Tibial nerve (tissue), 4 donors: Measurements from ENCODE around the gene GAK. TPM values are rescaled to one million over a fixed set of nuclear protein-coding genes. Genes with fewer than 3 reads are reported as not detected.

Experiments used
- DNase-seq, 2 donors: peaks; one replicate each; pipeline ENCODE4 v3.0.0-alpha.2; 2019; ENCODE audit warnings: low spot score in 2 of 2
- H3K27ac ChIP-seq, 4 donors: fragments of 200-600 bp; sonication (generic) in 3 of 4; one replicate each; pipeline ENCODE4 v1.5.1; 2017 to 2019; ENCODE audit warnings: mild to moderate bottlenecking in 1 of 4
- H3K27me3 ChIP-seq, 2 donors: fragments of 200-600 bp; sonication (generic) in 1 of 2; one replicate each; pipeline versions ENCODE4 v1.5.1 to v1.6.0; 2017 to 2019
- H3K36me3 ChIP-seq, 3 donors: fragments of 200-600 bp; sonication (generic); one replicate each; pipeline ENCODE4 v1.5.1; 2018 to 2019
- H3K4me1 ChIP-seq, 4 donors: fragments of 200-600 bp; sonication (generic) in 3 of 4; one replicate each; pipeline ENCODE4 v1.5.1; 2017 to 2019
- H3K4me3 ChIP-seq, 4 donors: fragments of 200-600 bp; sonication (generic) in 3 of 4; one replicate each; pipeline ENCODE4 v1.5.1; 2017 to 2019; ENCODE audit warnings: mild to moderate bottlenecking in 1 of 4, moderate library complexity in 1 of 4
- H3K9me3 ChIP-seq, 4 donors: fragments of 200-600 bp; sonication (generic) in 3 of 4; one replicate each; pipeline ENCODE4 v1.5.1; 2017 to 2019
- EP300 ChIP-seq, 2 donors: sonication (generic); formaldehyde crosslinking; IDR thresholded peaks; one replicate each; pipeline ENCODE4 v1.6.1; 2017; ENCODE audit warnings: antibody characterized with exemption in 2 of 2, mild to moderate bottlenecking in 1 of 2
- POLR2A ChIP-seq, 2 donors: fragments of 450-650 bp; IDR thresholded peaks; one replicate each; pipeline ENCODE4 v1.6.1; 2017; ENCODE audit warnings: antibody characterized with exemption in 2 of 2, mild to moderate bottlenecking in 2 of 2, moderate library complexity in 2 of 2
- WGBS, 2 donors: methylation state at CpG; one replicate each; pipeline ENCODE4 v1.1.5; 2018; 5-methylcytosine and 5-hydroxymethylcytosine counted together
- total RNA-seq, 4 donors: library from RNA; depleted of rRNA; stranded (reverse); fragments of >200 nt; gene quantifications; one replicate each; pipeline ENCODE4 v1.1.0, GENCODE V29; 2016
- TF ChIP-seq, protein P1 (sequence below), 5 experiments: fragments of 200-600 bp in 3 of 5; fragments of 450-650 bp in 2 of 5; sonication (generic) in 3 of 5; IDR thresholded peaks; one replicate each; pipeline ENCODE4 v1.5.1; 2016 to 2019; ENCODE audit warnings: antibody characterized with exemption in 5 of 5, mild to moderate bottlenecking in 3 of 5, moderate library complexity in 2 of 5

Gene GAK
- total RNA-seq, 4 donors from 2014 or later: 92.3 to 177 (median 127) TPM

DNA sequence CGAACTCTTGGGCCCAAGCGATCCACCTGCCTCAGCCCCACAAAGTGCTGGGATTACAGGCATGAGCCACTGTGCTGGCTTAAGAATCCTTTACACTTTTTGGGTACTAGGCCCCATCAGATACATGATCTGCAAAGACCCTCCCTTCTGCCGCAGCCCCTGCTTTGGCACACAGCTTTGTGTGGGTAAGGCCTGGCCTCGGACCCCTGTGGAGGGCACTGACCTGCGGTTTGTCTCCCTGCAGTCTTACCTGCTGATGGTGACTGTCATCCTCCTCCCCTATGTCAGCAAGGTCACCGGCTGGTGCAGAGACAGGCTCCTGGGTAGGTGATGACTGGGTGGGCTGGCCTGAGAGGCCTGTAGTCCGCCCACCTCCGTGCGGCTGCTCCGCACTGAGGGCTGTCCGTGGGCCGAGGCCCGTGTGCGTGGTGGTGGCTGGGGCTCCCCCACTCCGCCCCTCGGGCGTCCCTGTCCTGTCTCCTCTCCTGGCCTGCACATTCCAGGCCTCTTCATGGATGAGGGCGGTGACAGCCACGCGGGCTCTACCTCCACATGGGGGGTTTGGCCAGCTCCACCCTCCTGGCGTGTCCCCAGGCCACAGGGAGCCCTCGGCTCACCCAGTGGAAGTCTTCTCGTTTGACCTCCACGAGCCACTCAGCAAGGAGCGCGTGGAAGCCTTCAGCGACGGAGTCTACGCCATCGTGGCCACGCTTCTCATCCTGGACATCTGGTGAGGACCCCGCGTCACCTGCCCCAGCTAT is 23.2 kb upstream of the GAK start:
- TF ChIP-seq POLR2A (IDR thresholded peaks at IDR 0.05): no peak
- Histone ChIP-seq H3K9me3 (no peaks in the 10 kb centered on the region), H3K4me1 (no peaks in the 10 kb centered on the region), H3K4me3 (no peak overlapping the region), H3K27me3 (no peaks in the 10 kb centered on the region), H3K36me3 (peaks cover 0 to 98% (median 0%) of the 10 kb centered on the region in 3 donors), H3K27ac (no peak overlapping the region)
- 89 to 100% methylated on average over 15 to 27 of the region's 33 CpGs for WGBS, 2 donors
- DNase-seq: no peak

DNA sequence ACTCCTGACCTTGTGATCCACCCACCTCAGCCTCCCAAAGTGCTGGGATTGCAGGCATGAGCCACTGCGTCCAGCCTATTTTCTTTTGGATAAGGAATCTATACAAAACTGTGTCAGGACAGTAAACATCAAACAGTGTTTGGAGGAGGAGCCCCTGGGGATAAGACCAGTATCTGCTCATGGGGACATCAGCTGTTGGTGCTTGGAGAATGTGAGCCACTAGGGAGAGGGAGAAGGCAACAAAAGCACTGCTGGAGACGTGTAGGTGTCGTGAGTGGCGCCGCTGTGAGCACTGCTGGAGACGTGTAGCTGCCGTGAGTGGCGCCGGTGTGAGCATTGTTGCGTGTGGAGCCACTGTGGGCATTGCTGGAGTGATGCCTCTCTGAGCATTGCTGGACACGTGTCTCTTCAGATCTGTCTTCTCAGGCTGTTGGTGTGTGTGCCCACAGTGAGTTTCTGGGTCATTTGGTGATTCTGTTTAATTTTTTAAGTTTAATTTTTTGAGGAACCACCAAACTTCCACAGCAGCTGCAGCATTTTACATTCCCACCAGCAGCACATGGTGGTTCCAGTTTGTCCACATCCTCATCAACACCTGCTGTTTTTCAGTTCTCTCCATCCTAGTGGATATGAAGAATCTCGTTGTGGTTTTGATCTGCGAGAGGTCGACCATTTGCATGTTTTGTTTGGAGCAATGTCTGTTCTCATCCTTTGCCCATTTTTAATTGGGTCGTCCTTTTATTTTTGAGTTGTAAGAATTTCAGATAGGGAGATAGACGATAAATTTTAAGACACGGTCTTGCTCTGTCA is 22.3 kb upstream of the GAK start:
- DNase-seq: no peak
- Histone ChIP-seq H3K36me3 (peaks cover 0 to 97% (median 0%) of the 10 kb centered on the region in 3 donors), H3K4me3 (no peak overlapping the region), H3K9me3 (no peaks in the 10 kb centered on the region), H3K27me3 (no peaks in the 10 kb centered on the region), H3K27ac (no peak overlapping the region), H3K4me1 (no peaks in the 10 kb centered on the region)
- 89 to 92% methylated on average over 17 of the region's 17 CpGs for WGBS, 2 donors
- TF ChIP-seq EP300 (IDR thresholded peaks at IDR 0.05): no peak
- TF ChIP-seq, protein P1, sequence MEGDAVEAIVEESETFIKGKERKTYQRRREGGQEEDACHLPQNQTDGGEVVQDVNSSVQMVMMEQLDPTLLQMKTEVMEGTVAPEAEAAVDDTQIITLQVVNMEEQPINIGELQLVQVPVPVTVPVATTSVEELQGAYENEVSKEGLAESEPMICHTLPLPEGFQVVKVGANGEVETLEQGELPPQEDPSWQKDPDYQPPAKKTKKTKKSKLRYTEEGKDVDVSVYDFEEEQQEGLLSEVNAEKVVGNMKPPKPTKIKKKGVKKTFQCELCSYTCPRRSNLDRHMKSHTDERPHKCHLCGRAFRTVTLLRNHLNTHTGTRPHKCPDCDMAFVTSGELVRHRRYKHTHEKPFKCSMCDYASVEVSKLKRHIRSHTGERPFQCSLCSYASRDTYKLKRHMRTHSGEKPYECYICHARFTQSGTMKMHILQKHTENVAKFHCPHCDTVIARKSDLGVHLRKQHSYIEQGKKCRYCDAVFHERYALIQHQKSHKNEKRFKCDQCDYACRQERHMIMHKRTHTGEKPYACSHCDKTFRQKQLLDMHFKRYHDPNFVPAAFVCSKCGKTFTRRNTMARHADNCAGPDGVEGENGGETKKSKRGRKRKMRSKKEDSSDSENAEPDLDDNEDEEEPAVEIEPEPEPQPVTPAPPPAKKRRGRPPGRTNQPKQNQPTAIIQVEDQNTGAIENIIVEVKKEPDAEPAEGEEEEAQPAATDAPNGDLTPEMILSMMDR (IDR thresholded peaks at IDR 0.05): no peak

DNA sequence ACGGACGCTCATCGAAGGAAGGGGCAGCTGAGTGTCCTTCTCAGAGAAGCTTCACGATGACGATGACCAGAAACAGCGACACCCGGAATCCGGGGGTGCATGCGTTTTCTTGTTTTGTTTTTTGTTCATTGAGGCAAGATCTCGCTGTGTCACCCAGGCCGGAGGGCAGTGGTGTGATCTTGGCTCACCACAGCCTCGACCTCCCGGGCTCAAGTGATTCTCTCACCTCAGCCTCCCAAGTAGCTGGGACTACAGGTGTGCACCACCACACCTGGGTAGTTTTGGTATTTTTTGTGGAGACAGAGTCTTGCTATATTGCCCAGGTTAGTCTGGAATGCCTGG is 21.4 kb upstream of the GAK start:
- no peak for DNase-seq
- Histone ChIP-seq H3K4me1 (no peaks in the 10 kb centered on the region), H3K36me3 (peaks cover 0 to 93% (median 0%) of the 10 kb centered on the region in 3 donors), H3K27ac (no peak overlapping the region), H3K4me3 (no peak overlapping the region), H3K27me3 (no peaks in the 10 kb centered on the region), H3K9me3 (no peaks in the 10 kb centered on the region)
- 97% methylated on average over 13 of the region's 13 CpGs for WGBS, 2 donors
- TF ChIP-seq, protein P1 (IDR thresholded peaks at IDR 0.05): no peak
- TF ChIP-seq EP300 (IDR thresholded peaks at IDR 0.05) (no peak), POLR2A (IDR thresholded peaks at IDR 0.05) (no peak)

DNA sequence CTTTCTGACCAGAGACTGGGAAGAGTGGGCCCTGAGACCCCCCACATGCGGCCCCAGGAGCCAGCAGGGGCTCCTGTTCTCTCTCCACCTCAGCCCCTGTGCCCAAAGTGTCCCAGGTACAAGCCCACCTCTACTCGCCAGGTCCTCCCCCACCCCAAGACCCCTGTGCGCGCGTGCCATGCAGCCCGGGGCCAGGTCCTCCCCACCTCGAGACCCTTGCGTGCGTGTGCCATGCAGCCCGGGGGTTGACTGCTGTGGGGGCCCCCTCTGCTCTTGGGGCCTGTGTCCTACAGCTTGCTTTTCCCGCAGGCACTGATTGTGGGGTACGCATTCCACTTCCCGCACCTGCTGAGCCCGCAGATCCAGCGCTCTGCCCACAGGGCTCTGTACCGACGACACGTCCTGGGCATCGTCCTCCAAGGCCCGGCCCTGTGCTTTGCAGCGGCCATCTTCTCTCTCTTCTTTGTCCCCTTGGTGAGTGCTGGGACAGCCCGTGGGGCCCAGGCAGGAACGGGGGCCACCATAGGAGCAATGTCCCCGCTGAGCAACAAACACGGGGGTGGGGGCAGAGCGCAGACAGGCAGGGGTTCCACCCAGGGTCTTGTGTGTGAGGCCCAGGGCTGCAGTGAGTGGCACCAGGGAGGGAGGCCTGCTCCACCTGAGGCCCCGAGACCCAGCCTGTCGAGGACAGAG is 20.9 kb upstream of the GAK start:
- DNase-seq: no peak
- 92 to 94% methylated on average over 27 to 28 of the region's 28 CpGs for WGBS, 2 donors
- H3K4me3 ChIP-seq: no peak overlapping the region
- H3K27me3 ChIP-seq: no peaks in the 10 kb centered on the region
- no peak overlapping the region for H3K27ac ChIP-seq
- no peak for TF ChIP-seq POLR2A (IDR thresholded peaks at IDR 0.05)
- no peak for TF ChIP-seq EP300 (IDR thresholded peaks at IDR 0.05)
- TF ChIP-seq, protein P1 (IDR thresholded peaks at IDR 0.05): no peak
- peaks cover 0 to 92% (median 0%) of the 10 kb centered on the region in 3 donors for H3K36me3 ChIP-seq
- no peaks in the 10 kb centered on the region for H3K9me3 ChIP-seq
- no peaks in the 10 kb centered on the region for H3K4me1 ChIP-seq

DNA sequence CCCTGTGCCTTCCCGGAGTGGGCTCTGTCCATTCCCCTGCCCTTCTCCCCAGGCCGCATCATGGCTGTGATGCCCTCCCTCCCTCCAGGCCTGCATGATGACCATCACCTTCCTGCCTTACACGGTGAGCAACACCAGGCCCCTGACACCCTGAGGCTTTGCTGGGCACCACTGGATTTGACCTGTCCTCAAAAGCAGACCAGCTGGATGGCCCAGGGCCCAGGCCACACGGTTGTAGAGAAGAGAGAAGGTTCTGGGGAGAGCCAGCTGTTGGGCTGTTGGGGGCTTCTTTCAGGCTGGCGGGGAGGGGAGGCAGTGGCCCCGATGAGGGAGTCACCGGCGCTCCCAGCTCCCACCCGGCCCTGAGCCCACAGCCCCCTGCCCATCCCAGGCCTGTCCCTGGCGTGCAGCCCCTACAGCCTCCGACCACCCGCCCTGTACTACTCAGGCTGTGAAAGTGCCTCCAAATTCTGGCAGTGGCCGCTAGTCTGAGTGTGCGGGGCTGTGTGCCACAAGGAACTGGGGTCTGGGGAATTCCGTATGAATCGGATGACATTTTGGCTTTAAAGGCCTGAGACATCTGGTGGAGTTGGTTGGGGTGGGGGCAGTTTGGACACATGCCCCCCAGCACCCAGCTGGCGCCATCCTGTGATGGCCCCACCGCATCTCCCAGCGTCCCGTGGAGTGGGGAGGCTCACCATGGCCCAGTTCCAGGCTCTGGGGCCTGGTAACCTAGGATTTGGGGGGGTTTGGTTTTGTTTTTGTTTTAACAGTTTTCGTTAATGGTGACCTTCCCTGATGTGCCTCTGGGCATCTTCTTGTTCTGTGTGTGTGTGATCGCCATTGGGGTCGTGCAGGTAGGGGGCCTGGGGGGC is 19.7 kb upstream of the GAK start:
- Histone ChIP-seq H3K4me1 (no peaks in the 10 kb centered on the region), H3K27ac (no peak overlapping the region), H3K9me3 (no peaks in the 10 kb centered on the region), H3K4me3 (no peak overlapping the region), H3K27me3 (no peaks in the 10 kb centered on the region), H3K36me3 (peaks cover 0 to 80% (median 0%) of the 10 kb centered on the region in 3 donors)
- 85 to 86% methylated on average over 18 to 23 of the region's 23 CpGs for WGBS, 2 donors
- no peak for DNase-seq
- TF ChIP-seq POLR2A (IDR thresholded peaks at IDR 0.05) (no peak), EP300 (IDR thresholded peaks at IDR 0.05) (no peak)
- TF ChIP-seq, protein P1 (IDR thresholded peaks at IDR 0.05): no peak
